Fibroblast of gingiva (primary cell): Measurements from ENCODE around the gene SAMD14.
"Not testable (repeated sequence)": the region's sequence is repeated elsewhere in the genome, so short reads cannot be mapped to it uniquely, and the experiment has no call there.

Experiments
- DNase-seq: peaks from one replicate; pipeline ENCODE4 v3.0.0-alpha.2; 2011; ENCODE audit warnings: low read depth

SAMD14 gene

DNA sequence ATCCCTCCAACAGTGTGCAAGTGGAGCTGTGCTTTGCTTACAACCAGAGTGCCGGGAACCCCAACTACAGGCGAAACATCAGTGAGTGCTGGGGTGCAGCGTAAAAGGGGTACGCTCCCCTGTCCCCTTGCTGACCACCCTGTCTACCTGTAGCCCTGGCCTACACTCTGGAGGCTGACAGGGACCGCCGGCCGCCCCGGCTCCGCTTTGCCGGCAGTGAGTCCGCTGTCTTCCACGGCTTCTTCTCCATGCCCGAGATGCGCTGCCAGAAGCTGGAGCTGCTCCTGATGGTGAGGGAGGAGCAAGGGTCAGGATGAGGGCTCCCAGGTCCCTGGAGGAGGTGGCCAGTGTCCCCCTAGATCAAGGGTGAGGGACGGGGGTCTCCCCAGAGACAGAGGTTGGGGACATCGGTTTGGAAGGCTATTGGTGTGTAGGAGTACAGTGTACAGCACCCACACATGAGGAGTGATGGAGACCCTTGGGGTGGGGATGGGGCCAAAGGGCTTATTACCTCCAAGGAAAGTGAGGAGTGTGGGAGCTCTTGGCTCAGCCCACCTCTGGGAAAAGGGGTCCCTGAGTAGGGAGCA is 54.4 kb downstream of the SAMD14 start:
- no peak for DNase-seq

DNA sequence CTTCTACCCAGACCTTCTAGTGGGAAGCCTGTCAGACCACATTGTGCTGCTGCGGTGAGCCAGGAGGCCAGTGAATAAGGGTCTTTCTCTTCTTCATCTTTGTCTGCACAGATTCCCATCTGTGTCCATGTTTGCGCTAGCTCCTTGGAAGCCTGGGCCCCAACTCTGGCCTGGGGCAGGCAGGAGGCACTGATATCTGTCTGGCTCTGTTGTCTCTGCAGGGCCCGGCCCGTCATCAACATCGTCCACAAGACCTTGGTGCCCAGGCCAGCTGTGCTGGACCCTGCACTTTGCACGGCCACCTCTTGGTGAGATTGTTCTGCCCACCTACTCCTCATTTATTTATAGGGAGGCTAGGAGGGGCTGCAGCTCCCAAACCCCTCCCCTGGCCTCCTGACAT is 55.7 kb downstream of the SAMD14 start:
- no peak for DNase-seq

DNA sequence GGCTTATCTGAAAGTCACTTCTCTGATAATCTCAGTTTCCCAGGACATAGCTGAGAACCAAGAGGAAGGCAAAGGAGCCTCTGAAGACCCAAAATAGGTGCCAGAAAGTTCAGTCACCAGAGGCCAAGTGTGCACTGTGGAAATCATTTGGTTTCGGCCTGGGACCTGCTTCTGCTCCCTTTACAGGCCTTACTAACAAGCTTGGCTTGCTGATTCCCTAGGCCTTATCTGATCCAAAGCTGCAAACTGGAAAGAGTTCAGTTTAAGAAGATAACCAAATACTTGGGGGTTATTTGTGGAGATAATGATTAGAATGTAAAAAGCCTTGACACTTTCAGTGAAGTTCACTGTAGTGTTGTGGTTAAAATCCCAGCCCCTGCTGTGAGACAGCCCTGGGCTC is 57.0 kb downstream of the SAMD14 start:
- DNase-seq = no peak

DNA sequence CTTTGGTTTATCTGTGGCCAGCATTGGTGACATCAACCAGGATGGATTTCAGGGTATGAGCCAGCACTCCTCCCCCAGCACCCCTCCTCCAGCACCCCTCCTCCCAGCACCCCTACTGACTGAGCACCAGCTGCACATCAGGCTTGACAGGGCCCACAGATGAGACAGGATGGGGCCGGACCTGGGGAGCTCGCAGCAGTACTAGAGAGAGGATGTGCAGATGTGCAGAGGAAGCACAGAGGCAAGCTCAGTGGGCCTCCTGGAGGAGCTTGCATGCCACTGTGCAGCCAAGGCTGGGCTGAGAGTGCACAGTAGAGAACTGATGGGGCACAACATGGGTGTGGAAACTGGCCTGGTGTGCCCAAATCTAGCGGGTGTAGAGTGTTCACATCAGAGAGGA is 57.8 kb downstream of the SAMD14 start:
- DNase-seq = no peak

DNA sequence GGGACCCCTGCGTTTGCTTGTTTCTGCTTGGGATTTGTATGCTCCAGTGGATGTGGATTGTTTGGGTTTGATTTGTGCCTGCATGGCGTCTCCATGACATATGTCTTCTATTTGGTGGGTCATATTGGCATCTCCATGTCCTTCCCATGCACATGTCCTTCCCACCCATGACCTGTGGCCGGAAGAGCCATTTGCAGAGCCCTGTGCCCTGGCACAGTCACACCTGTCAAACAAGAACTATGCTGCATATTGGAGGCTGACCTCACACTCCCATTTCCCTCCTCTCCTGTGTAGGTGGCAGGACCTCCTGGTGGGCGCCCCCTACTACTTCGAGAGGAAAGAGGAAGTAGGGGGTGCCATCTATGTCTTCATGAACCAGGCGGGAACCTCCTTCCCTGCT is 58.3 kb downstream of the SAMD14 start:
- DNase-seq = no peak

DNA sequence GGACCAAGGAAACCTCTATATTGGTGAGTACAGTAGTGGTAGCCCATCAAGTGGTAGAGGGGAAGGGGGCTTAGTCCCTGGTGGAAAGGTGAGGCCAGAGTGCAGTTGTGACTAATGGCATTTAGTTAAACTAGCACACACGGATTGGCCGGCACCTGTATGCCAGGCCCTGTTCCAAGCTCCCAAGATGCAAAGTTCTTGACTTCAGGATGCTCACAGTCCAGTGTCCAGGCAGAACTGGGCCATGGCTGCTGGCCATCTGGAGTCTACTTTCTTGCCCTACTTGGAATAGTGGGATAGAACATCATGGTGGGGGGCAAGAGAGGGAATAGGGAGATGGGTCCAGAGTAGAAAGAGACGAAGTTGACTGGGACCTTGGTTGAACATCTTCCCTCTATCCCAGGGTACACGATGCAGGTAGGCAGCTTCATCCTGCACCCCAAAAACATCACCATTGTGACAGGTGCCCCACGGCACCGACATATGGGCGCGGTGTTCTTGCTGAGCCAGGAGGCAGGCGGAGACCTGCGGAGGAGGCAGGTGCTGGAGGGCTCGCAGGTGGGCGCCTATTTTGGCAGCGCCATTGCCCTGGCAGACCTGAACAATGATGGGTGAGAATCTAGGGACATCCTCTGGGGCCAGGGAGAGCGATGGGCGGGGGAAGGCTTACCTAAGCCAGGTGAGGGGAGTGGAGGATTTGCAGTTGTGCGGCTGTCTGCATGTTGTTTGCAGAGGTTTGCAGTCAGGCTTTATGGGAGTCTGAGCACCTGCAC is 58.9 kb downstream of the SAMD14 start:
- no peak for DNase-seq

DNA sequence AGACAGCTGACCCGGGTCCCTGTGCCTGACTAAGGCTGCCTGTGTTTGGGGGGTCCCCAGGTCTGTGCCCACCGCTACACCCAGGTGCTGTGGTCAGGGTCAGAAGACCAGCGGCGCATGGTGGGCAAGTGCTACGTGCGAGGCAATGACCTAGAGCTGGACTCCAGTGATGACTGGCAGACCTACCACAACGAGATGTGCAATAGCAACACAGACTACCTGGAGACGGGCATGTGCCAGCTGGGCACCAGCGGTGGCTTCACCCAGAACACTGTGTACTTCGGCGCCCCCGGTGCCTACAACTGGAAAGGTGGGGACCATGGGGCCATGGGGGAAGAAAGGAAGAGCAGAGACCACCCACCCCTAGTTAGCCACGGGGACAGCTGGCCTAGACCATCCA is 62.0 kb downstream of the SAMD14 start:
- DNase-seq = no peak

DNA sequence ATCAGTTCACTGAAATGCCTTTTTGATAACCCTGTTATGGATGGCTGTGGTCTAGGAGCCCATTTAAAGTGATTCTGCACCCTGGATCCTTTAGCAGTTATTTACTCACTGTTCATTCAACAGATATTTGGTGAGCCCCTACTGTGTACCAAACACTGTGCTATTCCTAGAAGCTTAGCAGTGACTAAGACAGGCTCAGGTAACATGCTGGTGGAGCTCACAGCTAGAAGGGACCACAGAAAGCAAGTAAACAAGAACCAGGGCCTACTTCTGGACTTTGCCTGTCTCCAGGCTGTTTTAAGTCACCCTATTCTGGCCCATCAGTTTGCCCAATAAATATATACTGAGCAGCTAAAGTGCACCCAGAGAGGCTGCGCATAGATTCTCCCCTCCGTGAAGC is 63.0 kb downstream of the SAMD14 start:
- no peak for DNase-seq

DNA sequence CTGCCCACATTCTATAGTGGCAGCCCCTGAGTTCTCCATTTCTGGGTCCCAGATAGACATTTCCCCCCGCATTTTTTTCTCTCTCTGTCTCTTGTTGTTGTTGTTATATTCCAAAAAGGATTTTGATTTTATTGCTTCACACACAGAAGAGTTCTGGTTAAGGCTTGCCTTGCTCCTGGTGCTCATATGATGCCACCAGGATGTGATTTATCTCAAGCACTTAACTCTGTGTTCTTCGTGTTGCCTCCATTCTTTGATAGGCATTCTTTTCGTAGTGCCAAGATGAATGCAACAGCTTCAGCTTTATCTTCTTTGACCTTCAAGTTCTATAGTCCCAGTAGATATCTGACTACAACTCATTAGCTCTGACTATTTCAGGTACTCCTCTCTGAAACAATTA is 64.9 kb downstream of the SAMD14 start:
- DNase-seq = peak; percentile 37

DNA sequence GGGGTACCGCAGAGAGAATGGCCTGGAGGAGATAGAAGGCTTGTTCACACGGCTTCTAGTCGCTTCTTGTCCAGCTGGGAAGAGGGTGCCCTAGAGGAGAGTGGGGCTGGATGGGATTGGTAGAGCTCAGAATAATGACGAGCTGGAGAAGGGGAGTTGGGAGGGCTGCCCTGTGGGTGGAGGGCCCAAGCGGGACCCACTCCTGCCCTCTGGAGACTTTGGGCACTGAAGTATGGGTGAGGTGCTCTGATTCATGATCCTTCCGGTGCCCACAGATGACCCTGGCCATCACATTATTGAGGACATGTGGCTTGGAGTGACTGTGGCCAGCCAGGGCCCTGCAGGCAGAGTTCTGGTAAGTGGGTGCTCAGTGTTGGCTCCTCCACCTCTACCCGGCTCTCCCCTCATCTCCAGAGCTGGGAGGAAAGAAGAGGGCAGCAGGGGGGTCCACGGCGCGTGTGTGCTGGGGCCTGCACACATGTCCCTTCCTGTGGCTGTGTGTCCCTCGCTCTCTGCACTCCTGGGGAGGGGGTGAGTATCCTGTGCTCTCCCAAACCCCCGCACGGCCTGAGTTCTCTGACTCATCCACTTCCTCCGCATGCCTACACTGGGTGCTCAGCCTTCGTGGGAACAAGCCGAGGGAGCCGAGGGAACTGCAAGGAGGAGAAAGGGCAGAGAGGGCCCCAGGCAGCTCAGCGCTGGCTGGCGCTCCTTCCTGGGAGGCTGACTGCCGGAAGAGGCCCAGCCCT is 65.5 kb downstream of the SAMD14 start:
- DNase-seq = peak; percentile 91

DNA sequence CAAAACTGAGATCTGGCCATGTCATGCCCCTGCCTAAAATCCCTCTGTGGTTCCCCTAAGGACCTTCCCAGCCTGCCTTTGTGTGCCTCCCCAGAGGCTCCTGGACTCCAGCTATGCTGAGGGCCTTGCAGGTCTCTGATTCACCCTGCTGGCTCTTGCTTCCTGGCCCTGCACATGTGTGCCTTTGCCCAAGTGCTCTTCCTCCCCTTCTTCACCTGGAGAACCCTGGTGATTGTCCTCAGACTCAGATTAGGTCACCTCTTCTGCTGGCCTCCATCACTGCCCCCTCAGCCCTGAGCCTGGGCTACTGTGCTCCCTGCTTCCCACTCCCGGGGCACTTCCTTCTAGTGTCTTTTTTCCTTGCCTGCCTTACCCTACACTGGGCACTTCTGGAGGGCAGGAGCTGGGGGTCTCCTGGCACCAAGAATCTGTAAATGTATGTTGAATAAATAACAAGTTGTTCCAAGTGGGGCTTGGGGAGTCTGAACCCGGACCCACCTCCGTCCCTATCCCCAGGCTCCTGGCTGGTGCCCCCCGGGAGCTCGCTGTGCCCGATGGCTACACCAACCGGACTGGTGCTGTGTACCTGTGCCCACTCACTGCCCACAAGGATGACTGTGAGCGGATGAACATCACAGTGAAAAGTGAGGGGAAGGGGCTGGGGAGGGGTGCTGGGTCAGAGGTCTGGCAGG is 66.3 kb downstream of the SAMD14 start:
- DNase-seq = no peak

DNA sequence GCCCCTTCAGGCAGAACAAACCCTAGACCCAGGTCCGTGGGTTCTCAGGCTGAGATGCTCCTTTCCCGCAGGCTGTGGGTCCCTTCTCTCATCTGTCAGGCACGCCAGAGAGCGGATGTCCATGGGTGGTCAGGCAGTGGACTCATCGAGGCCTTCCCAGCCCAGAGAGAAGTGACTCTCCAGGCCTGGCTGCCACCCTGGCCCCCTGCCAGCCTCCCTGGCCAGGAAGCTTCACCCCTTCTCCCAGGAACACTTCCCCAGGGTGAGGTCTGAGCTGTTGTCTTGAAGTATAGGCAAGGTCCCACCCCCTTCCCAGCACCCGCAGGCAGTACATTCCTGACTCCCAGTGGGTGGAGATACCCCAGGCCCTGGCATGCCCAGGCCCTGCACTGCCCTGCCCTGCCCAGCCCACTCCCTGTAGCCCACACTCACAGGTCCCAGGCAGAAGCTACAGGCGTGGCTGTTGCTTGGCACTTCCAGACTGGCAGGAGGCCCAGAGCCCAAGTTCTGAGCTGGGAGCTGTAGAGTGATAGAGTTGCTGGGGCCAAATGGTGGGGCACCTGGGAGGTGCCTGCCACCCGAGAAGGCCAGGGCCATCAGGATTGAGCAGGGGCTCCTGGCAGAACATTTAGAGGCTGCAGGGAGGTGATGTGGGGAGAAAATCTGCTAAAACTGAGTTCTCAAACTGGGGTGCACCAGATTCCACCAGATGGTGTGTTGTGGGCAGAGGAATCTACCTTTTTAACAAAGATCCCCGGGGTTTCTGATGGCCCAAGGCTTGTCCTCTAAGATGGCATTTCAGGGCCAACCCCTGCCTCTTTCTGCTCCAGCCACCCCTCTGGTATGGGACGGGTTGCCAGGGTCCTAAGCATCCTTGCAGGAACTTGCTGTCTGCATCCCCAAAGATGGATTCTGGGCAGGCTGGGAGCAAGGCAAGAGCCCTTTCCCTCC is 67.4 kb downstream of the SAMD14 start:
- DNase-seq = peak; percentile 94

DNA sequence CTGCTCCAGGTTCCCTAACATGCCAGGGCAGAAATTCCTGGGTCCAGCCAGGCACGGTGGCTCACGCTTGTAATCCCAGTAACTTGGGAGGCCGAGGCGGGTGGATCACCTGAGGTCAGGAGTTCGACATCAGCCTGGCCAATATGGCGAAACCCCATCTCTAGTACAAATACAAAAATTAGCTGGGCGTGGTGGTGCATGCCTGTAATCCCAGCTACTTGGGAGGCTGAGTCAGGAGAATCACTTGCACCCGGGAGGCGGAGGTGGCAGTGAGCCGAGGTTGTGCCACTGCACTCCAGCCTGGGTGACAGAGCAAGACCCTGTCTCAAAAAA is 68.3 kb downstream of the SAMD14 start:
- DNase-seq = not testable (repeated sequence)

DNA sequence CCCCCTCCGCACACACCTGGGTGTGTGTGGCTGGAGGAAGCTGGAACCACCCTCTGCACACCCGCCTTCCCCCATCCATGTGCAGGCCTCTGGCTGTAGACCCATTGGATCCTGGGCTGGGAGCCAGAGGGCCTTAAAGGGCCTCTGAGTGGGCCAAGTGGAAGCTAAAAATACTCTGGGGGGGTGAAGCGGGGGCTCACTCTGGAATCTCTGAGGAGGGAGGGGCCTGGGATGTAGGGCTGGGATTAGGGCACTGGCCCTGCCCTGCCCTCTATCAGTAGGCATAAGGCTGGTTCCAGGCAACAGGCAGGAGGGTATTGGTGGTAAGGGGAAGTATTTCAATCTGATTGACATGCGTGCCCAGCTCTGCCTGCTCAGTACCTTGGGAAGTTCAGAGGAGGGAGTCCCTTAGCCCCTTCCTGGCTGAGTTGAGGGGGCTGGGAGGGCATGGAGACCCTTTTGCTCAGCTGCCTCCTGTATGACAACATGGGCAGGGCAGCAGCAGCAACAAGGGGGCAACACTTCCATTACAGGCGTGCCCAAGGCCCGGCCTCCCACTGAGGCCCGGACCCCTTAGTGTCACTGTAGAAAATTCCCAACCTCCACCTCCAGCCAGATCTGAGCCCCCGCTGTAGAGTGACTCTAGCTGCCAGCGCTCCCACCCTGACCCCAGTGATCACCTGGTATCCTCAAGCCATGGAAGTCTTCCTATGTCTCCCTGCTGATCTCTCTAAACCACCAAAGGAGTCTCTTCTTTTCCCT is 68.8 kb downstream of the SAMD14 start:
- DNase-seq = peak; percentile 77
